ENCODE measurements around the gene STAT5B. TPM values are rescaled to one million over a fixed set of nuclear protein-coding genes. Genes with fewer than 3 reads are reported as not detected.
"Not testable (repeated sequence)": the region's sequence is repeated elsewhere in the genome, so short reads cannot be mapped to it uniquely, and the experiment has no call there.

STAT5B gene
- polyA plus RNA-seq, 1 donor: 57.7 TPM

DNA sequence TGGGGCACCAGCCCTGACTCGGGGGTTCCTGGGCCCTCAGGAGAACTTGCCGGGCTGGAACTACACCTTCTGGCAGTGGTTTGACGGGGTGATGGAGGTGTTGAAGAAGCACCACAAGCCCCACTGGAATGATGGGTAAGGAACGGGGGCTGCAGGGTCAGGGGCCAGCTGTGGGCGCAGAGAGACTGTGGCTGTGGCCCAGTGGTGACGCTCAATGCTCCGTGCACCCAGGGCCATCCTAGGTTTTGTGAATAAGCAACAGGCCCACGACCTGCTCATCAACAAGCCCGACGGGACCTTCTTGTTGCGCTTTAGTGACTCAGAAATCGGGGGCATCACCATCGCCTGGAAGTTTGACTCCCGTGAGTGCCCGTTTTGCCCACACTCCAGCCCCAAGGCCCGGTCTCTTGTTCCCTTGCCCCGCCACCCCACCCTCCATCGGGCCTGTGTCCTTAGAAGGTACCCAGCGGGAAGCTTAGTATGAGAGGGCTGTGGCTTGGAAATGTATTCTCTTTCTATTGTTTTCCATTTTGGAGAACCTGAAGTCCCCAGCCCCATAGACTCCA, 31.3 kb upstream of the STAT5B start:
- Histone ChIP-seq H3K36me3 (ENCODE audit: control insufficient read depth, insufficient read depth, low read length) (peaks cover 33% of the 10 kb centered on the region), H3K27ac (ENCODE audit: low read length) (no peak overlapping the region)
- 100% methylated on average over 1 of the region's 19 CpGs for WGBS (ENCODE audit: insufficient coverage, low lambda C conversion rate)

GRCh38 chr17:42306385-42306667, 30.1 kb upstream of the STAT5B start:
- Histone ChIP-seq H3K4me3 (ENCODE audit: low read length) (no peak overlapping the region), H3K9me3 (ENCODE audit: control insufficient read depth, low read depth, low read length) (no peaks in the 10 kb centered on the region), H3K27ac (ENCODE audit: low read length) (no peak overlapping the region), H3K4me1 (ENCODE audit: control insufficient read depth, insufficient read depth, low read length) (peaks cover 34% of the 10 kb centered on the region), H3K27me3 (ENCODE audit: control insufficient read depth, insufficient read depth, low read length) (no peaks in the 10 kb centered on the region), H3K36me3 (ENCODE audit: control insufficient read depth, insufficient read depth, low read length) (peaks cover 44% of the 10 kb centered on the region)
- no CpG with 5 or more reads among the region's 5 CpGs for WGBS (ENCODE audit: insufficient coverage, low lambda C conversion rate)
- no peak for DNase-seq

More for the DNA sequence above, 31.3 kb upstream of the STAT5B start:
- H3K9me3 ChIP-seq (ENCODE audit: control insufficient read depth, low read depth, low read length): no peaks in the 10 kb centered on the region
- no peaks in the 10 kb centered on the region for H3K27me3 ChIP-seq (ENCODE audit: control insufficient read depth, insufficient read depth, low read length)
- no peak overlapping the region for H3K4me3 ChIP-seq (ENCODE audit: low read length)
- DNase-seq: no peak
- peaks cover 42% of the 10 kb centered on the region for H3K4me1 ChIP-seq (ENCODE audit: control insufficient read depth, insufficient read depth, low read length)

DNA sequence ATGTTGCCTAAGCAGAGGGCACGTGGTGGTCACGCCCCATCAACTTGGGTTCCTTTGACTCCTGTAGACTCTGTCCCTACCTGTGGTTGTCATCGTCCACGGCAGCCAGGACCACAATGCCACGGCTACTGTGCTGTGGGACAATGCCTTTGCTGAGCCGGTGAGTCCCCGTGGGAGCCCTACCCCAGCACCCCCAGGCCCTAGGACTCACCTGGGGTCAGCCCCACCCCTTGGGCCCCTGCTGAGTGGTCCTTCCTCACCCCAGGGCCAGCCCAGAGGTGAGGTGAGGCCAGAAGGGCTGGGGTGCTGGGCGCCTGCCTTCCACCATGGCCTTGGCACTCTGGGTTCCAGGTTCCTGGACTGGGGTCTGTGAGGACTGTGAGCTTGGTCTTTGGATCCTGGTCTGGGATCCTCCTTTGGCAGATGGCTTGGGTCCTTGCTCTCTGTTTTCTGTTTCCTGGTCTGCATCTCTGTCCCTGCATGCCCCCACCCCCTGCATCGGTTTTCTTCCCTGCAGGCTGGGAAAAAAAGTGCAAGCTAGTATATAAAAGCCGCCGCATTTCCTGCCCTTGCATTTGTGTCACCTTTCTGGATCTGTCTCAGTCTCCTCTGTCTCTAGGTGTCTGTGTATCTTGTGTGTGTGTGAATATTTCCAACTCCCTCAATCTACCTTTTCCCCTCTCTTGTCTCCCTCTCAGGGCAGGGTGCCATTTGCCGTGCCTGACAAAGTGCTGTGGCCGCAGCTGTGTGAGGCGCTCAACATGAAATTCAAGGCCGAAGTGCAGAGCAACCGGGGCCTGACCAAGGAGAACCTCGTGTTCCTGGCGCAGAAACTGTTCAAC, 29.6 kb upstream of the STAT5B start:
- H3K27me3 ChIP-seq (ENCODE audit: control insufficient read depth, insufficient read depth, low read length): no peaks in the 10 kb centered on the region
- no peak for DNase-seq
- H3K9me3 ChIP-seq (ENCODE audit: control insufficient read depth, low read depth, low read length): no peaks in the 10 kb centered on the region
- H3K4me3 ChIP-seq (ENCODE audit: low read length): no peak overlapping the region
- peaks cover 28% of the 10 kb centered on the region for H3K4me1 ChIP-seq (ENCODE audit: control insufficient read depth, insufficient read depth, low read length)
- H3K27ac ChIP-seq (ENCODE audit: low read length): no peak overlapping the region
- H3K36me3 ChIP-seq (ENCODE audit: control insufficient read depth, insufficient read depth, low read length): peaks cover 45% of the 10 kb centered on the region
- WGBS (ENCODE audit: insufficient coverage, low lambda C conversion rate): 100% methylated on average over 2 of the region's 18 CpGs

DNA sequence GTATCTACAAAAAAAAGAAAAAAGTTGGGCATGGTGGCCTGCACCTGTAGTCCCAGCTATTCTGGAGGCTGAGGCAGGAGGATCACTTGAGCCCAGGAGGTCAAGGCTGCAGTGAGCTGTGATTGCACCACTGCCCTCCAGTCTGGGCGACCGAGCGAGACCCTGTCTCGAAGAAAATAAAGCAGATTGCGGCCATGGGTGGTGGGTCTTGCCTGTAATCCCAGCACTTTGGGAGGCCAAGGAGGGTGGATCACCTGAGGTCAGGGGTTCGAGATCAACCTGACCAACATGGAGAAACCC, 28.8 kb upstream of the STAT5B start:
- H3K9me3 ChIP-seq (ENCODE audit: control insufficient read depth, low read depth, low read length); DNase-seq; H3K27me3 ChIP-seq (ENCODE audit: control insufficient read depth, insufficient read depth, low read length); H3K27ac ChIP-seq (ENCODE audit: low read length); H3K4me3 ChIP-seq (ENCODE audit: low read length): not testable (repeated sequence)
- peaks cover 20% of the 10 kb centered on the region for H3K4me1 ChIP-seq (ENCODE audit: control insufficient read depth, insufficient read depth, low read length)
- WGBS (ENCODE audit: insufficient coverage, low lambda C conversion rate): no CpG with 5 or more reads among the region's 6 CpGs
- peaks cover 43% of the 10 kb centered on the region for H3K36me3 ChIP-seq (ENCODE audit: control insufficient read depth, insufficient read depth, low read length)

GRCh38 chr17:42304187-42305030, 28.2 kb upstream of the STAT5B start:
- no CpG with 5 or more reads among the region's 16 CpGs for WGBS (ENCODE audit: insufficient coverage, low lambda C conversion rate)
- DNase-seq: no peak
- H3K4me3 ChIP-seq (ENCODE audit: low read length): no peak overlapping the region
- peaks cover 17% of the 10 kb centered on the region for H3K4me1 ChIP-seq (ENCODE audit: control insufficient read depth, insufficient read depth, low read length)
- H3K27me3 ChIP-seq (ENCODE audit: control insufficient read depth, insufficient read depth, low read length): no peaks in the 10 kb centered on the region
- H3K36me3 ChIP-seq (ENCODE audit: control insufficient read depth, insufficient read depth, low read length): peaks cover 43% of the 10 kb centered on the region
- no peaks in the 10 kb centered on the region for H3K9me3 ChIP-seq (ENCODE audit: control insufficient read depth, low read depth, low read length)
- H3K27ac ChIP-seq (ENCODE audit: low read length): no peak overlapping the region

DNA sequence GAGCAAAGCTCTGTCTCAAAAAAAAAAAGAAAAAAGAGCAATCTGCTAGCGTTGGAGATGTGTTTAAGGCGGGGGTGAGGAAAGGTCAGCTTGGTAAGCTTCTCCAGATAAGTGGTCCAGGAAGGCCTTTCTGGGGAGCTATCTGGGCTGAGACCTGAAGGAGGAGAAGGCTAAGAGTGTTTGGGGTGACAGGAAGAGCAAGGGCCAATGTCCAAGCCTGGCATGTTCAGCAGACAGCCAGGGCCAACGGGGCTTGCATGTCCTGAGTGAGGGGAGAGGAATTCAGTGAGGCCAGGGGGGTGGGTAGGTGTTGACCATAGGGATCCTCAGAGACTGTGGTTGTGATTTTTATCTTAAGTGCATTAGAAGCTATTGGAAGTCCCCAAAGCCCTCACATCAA, 27.5 kb upstream of the STAT5B start:
- no peak for DNase-seq
- no peaks in the 10 kb centered on the region for H3K9me3 ChIP-seq (ENCODE audit: control insufficient read depth, low read depth, low read length)
- H3K36me3 ChIP-seq (ENCODE audit: control insufficient read depth, insufficient read depth, low read length): peaks cover 43% of the 10 kb centered on the region
- H3K4me3 ChIP-seq (ENCODE audit: low read length): no peak overlapping the region
- no CpG with 5 or more reads among the region's 3 CpGs for WGBS (ENCODE audit: insufficient coverage, low lambda C conversion rate)
- peaks cover 10% of the 10 kb centered on the region for H3K4me1 ChIP-seq (ENCODE audit: control insufficient read depth, insufficient read depth, low read length)
- H3K27ac ChIP-seq (ENCODE audit: low read length): no peak overlapping the region
- H3K27me3 ChIP-seq (ENCODE audit: control insufficient read depth, insufficient read depth, low read length): no peaks in the 10 kb centered on the region

DNA sequence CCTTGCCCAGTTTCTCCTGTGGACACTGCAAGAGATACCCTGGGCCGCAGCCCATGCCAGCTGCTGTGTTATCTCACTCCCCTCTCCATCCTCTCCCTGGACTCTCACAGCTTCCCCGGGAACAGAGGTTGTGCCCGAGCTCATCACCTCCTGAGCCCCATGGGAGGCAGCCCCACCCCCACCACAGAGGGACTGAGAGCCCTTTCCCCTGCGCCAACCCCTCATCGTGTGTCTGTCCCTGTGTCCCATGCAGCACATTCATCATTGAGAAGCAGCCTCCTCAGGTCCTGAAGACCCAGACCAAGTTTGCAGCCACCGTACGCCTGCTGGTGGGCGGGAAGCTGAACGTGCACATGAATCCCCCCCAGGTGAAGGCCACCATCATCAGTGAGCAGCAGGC, 24.8 kb upstream of the STAT5B start:
- no peaks in the 10 kb centered on the region for H3K27me3 ChIP-seq (ENCODE audit: control insufficient read depth, insufficient read depth, low read length)
- DNase-seq: no peak
- H3K9me3 ChIP-seq (ENCODE audit: control insufficient read depth, low read depth, low read length): no peaks in the 10 kb centered on the region
- peaks cover 33% of the 10 kb centered on the region for H3K36me3 ChIP-seq (ENCODE audit: control insufficient read depth, insufficient read depth, low read length)
- no peak overlapping the region for H3K27ac ChIP-seq (ENCODE audit: low read length)
- H3K4me1 ChIP-seq (ENCODE audit: control insufficient read depth, insufficient read depth, low read length): no peaks in the 10 kb centered on the region
- H3K4me3 ChIP-seq (ENCODE audit: low read length): no peak overlapping the region
- WGBS (ENCODE audit: insufficient coverage, low lambda C conversion rate): no CpG with 5 or more reads among the region's 9 CpGs

DNA sequence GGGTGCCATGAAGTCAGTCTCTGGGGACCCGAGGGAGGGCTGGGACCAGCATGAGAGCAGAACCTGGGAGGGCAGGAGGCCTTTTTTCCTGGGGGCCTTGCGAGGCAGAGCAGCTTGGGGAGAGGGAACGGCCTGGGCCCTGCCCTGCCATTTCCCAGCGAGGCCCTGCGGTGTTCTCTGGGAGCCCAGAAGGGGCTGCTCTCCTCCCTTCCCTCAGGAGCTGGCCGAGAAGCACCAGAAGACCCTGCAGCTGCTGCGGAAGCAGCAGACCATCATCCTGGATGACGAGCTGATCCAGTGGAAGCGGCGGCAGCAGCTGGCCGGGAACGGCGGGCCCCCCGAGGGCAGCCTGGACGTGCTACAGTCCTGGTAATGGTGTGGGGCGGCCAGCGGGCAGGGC, 23.7 kb upstream of the STAT5B start:
- H3K4me3 ChIP-seq (ENCODE audit: low read length); H3K27me3 ChIP-seq (ENCODE audit: control insufficient read depth, insufficient read depth, low read length); H3K27ac ChIP-seq (ENCODE audit: low read length); H3K4me1 ChIP-seq (ENCODE audit: control insufficient read depth, insufficient read depth, low read length); DNase-seq; H3K9me3 ChIP-seq (ENCODE audit: control insufficient read depth, low read depth, low read length): not testable (repeated sequence)
- H3K36me3 ChIP-seq (ENCODE audit: control insufficient read depth, insufficient read depth, low read length): peaks cover 37% of the 10 kb centered on the region
- WGBS (ENCODE audit: insufficient coverage, low lambda C conversion rate): no CpG with 5 or more reads among the region's 17 CpGs

GRCh38 chr17:42299361-42299760, 23.2 kb upstream of the STAT5B start:
- H3K9me3 ChIP-seq (ENCODE audit: control insufficient read depth, low read depth, low read length); DNase-seq; H3K27me3 ChIP-seq (ENCODE audit: control insufficient read depth, insufficient read depth, low read length); H3K4me3 ChIP-seq (ENCODE audit: low read length); H3K27ac ChIP-seq (ENCODE audit: low read length); H3K4me1 ChIP-seq (ENCODE audit: control insufficient read depth, insufficient read depth, low read length): not testable (repeated sequence)
- peaks cover 34% of the 10 kb centered on the region for H3K36me3 ChIP-seq (ENCODE audit: control insufficient read depth, insufficient read depth, low read length)
- no CpG with 5 or more reads among the region's 10 CpGs for WGBS (ENCODE audit: insufficient coverage, low lambda C conversion rate)

DNA sequence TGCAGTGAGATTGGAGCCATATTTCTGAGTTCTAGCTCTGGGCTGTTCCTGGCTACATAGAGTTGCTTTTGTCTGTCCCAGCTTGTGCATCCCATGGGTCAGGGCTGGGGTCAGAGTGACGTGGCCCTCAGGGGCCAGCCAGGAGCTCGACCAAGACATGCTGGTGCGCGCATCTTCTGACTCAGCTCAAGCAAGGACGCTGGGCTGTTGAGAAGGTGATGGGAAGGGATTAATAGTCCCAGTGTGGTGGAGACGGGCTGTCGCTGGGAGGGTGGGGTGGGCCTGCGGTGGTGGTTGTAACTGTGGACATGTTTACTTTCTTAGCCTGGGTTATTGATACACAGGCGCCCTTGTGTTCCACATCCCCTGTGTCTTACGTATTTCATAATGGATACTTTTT, 21.6 kb upstream of the STAT5B start:
- H3K4me1 ChIP-seq (ENCODE audit: control insufficient read depth, insufficient read depth, low read length); H3K9me3 ChIP-seq (ENCODE audit: control insufficient read depth, low read depth, low read length); DNase-seq; H3K4me3 ChIP-seq (ENCODE audit: low read length); H3K27me3 ChIP-seq (ENCODE audit: control insufficient read depth, insufficient read depth, low read length); H3K27ac ChIP-seq (ENCODE audit: low read length): not testable (repeated sequence)
- 80% methylated on average over 1 of the region's 10 CpGs for WGBS (ENCODE audit: insufficient coverage, low lambda C conversion rate)
- H3K36me3 ChIP-seq (ENCODE audit: control insufficient read depth, insufficient read depth, low read length): peaks cover 32% of the 10 kb centered on the region

All from large intestine (tissue), 3 donors.